ENCODE measurements around the gene RSKR. TPM values are rescaled to one million over a fixed set of nuclear protein-coding genes. Genes with fewer than 3 reads are reported as not detected.

RSKR gene
- total RNA-seq, 1 experiment from 2014 or later = 35.1 TPM

DNA sequence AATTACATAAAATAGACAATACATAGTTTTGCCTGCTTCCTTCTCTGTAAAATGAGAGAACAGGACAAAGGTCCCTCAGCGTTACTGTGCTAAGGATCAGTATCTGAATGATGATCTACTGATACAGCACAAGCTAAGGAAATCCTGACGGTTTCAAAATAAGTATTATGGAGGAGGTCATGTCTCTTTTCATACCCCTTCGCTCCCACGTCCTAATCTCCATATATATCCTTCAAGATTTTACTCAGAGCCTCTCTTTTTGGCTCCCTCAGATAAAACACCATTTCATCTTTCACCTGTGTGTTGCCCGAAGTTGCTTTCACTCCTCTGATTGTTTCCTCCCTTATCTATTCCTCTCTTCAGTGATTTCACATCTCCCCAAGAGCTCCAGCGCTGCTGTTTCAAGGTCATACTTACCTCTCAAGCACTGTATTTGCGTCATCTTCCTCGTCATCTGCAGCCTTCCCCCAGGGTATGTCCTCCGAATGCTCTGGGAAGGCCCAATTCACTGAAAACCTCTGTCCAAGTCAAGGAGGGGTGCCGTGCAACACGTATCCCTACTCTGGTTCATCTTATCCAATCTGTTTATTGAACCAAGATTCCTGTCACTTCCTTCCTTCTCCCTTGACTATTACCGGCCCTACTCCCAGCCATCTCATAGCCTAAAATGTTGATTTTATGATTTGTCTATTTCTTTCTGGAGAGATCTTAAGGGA lies 32.2 kb upstream of the RSKR start:
- H3K27me3 Mint-ChIP-seq (ENCODE audit: unreplicated experiment) = no peaks in the 10 kb centered on the region
- H3K36me3 Mint-ChIP-seq (ENCODE audit: insufficient read depth, unreplicated experiment) = peaks cover 70% of the 10 kb centered on the region
- CTCF ChIA-PET = interaction anchor here (0.5 to 1.5 kb wide), 7 partner anchors 12 to 541 kb away, joined by 3 to 9 read pairs (median 3); partner anchors contain the start of genes RPL23A, SDF2 and SUPT6H
- DNase-seq = no peak
- no TSS peak for BruUV-seq (replicated peaks)
- TF ChIP-seq, protein P1, sequence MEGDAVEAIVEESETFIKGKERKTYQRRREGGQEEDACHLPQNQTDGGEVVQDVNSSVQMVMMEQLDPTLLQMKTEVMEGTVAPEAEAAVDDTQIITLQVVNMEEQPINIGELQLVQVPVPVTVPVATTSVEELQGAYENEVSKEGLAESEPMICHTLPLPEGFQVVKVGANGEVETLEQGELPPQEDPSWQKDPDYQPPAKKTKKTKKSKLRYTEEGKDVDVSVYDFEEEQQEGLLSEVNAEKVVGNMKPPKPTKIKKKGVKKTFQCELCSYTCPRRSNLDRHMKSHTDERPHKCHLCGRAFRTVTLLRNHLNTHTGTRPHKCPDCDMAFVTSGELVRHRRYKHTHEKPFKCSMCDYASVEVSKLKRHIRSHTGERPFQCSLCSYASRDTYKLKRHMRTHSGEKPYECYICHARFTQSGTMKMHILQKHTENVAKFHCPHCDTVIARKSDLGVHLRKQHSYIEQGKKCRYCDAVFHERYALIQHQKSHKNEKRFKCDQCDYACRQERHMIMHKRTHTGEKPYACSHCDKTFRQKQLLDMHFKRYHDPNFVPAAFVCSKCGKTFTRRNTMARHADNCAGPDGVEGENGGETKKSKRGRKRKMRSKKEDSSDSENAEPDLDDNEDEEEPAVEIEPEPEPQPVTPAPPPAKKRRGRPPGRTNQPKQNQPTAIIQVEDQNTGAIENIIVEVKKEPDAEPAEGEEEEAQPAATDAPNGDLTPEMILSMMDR (IDR thresholded peaks at IDR 0.05; ENCODE audit: unreplicated experiment) = no peak
- peak overlapping the region; percentile 97 for H3K4me3 Mint-ChIP-seq (ENCODE audit: low read depth, unreplicated experiment)
- H3K9me3 Mint-ChIP-seq (ENCODE audit: low read depth, unreplicated experiment) = no peaks in the 10 kb centered on the region
- H3K4me1 Mint-ChIP-seq (ENCODE audit: low read depth, unreplicated experiment) = peaks cover 38% of the 10 kb centered on the region
- peak overlapping the region; percentile 79 for H3K27ac Mint-ChIP-seq (ENCODE audit: unreplicated experiment)
- intact Hi-C loops (cut with micrococcal nuclease; ENCODE audit: unreplicated experiment) = loop anchor here (10.0 kb wide), 1 partner anchor 49 kb away; no protein-coding TSS in a partner anchor

DNA sequence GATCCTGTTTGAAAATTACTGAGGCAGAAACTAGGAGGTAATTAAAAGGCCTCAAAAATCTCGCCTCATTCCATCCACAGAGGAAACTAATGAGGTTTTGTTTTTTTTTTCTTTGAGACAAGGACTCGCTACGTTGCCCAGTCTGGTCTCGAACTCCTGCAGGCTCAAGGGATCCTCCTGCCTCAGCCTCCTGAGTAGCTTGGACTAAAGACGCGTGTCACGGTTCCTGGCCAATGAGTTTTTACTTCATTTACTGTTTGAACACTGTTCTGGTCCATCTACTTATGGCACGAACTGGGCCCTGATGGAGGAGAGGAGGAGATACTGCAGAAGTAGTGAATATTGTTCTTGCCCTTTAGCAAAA lies 31.6 kb upstream of the RSKR start:
- TSS peak; percentile 95 for BruUV-seq (replicated peaks)
- intact Hi-C loops (cut with micrococcal nuclease; ENCODE audit: unreplicated experiment) = loop anchor here (10.0 kb wide), 1 partner anchor 49 kb away; no protein-coding TSS in a partner anchor
- TF ChIP-seq, protein P1 (IDR thresholded peaks at IDR 0.05; ENCODE audit: unreplicated experiment) = no peak
- Mint-ChIP-seq H3K36me3 (ENCODE audit: insufficient read depth, unreplicated experiment) (peaks cover 72% of the 10 kb centered on the region), H3K4me1 (ENCODE audit: low read depth, unreplicated experiment) (peaks cover 38% of the 10 kb centered on the region), H3K27me3 (ENCODE audit: unreplicated experiment) (no peaks in the 10 kb centered on the region), H3K4me3 (ENCODE audit: low read depth, unreplicated experiment) (peak overlapping the region; percentile 97), H3K27ac (ENCODE audit: unreplicated experiment) (peak overlapping the region; percentile 33), H3K9me3 (ENCODE audit: low read depth, unreplicated experiment) (no peaks in the 10 kb centered on the region)
- CTCF ChIA-PET = interaction anchor here (0.5 to 2.0 kb wide), 8 partner anchors 11 to 540 kb away, joined by 3 to 6 read pairs (median 4); partner anchors contain the start of genes RPL23A, SDF2 and SUPT6H
- DNase-seq = no peak

DNA sequence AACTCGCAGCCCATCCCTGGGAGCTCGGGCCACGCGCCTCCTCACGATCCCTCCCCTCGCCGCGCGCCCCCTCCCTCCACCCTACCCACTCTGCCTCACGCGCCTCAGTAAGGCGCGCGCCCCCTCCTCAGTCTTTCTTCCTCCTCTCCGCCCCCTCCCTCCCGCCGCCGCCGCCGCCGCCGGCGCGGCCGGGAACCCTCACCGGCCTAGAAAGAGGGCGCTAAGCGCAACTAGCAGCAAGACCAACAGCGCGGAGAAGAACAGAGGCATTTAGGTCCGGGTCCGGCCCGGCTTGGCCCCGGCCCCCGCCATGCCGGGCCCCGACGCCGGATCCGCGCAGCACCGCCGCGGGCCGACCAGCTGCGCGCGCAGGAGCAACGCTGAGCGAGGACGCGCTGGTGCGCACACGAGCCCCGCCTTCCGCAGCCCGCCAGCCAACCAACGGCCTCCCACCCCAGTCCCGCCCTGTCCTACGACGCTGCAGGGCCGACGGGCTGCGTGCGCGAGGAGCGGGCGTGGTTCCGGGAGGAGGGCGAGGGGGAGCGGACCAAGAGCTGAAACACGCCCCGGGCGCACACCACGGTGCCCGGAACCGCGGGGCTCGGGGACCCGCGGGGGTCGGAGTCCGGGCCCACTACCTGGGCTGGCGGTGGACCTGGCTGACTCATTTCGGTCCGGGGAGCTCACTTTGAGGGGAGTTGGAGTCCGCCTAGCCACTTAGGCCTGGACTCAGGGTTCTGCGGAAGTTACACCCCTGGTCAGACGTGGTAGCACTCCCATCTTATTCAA lies 31.0 kb upstream of the RSKR start, which contains the start of gene BLTP2:
BLTP2 (minus strand) TSS at position 372 of the 789 bp plus-strand sequence; CDS start at position 270, 102 bp downstream.
- no peaks in the 10 kb centered on the region for H3K27me3 Mint-ChIP-seq (ENCODE audit: unreplicated experiment)
- peak within 1 kb of the TSS; percentile 97 for H3K4me3 Mint-ChIP-seq (ENCODE audit: low read depth, unreplicated experiment)
- H3K27ac Mint-ChIP-seq (ENCODE audit: unreplicated experiment) = peak within 1 kb of the TSS; percentile 93
- CTCF ChIA-PET = interaction anchor here (0.5 to 2.0 kb wide), 9 partner anchors 10 to 653 kb away, joined by 3 to 6 read pairs (median 4); partner anchors contain the start of genes RPL23A, SDF2 and SUPT6H
- intact Hi-C loops (cut with micrococcal nuclease; ENCODE audit: unreplicated experiment) = loop anchor here (10.0 kb wide), 1 partner anchor 50 kb away; no protein-coding TSS in a partner anchor
- BruUV-seq (replicated peaks) = no TSS peak
- peak; percentile 95 for DNase-seq
- TF ChIP-seq, protein P1 (IDR thresholded peaks at IDR 0.05; ENCODE audit: unreplicated experiment) = no peak
- H3K9me3 Mint-ChIP-seq (ENCODE audit: low read depth, unreplicated experiment) = no peaks in the 10 kb centered on the region
- peaks cover 72% of the 10 kb centered on the region for H3K36me3 Mint-ChIP-seq (ENCODE audit: insufficient read depth, unreplicated experiment)
- H3K4me1 Mint-ChIP-seq (ENCODE audit: low read depth, unreplicated experiment) = peaks cover 38% of the 10 kb centered on the region
